ENCODE results near the gene SLX9. TPM values are rescaled to one million over a fixed set of nuclear protein-coding genes. Genes with fewer than 3 reads are reported as not detected.
"Not testable (repeated sequence)": the region's sequence is repeated elsewhere in the genome, so short reads cannot be mapped to it uniquely, and the experiment has no call there.

Gene SLX9
- total and polyA plus RNA-seq, 2 experiments from 2014 or later = 25.6 to 35.8 TPM

DNA sequence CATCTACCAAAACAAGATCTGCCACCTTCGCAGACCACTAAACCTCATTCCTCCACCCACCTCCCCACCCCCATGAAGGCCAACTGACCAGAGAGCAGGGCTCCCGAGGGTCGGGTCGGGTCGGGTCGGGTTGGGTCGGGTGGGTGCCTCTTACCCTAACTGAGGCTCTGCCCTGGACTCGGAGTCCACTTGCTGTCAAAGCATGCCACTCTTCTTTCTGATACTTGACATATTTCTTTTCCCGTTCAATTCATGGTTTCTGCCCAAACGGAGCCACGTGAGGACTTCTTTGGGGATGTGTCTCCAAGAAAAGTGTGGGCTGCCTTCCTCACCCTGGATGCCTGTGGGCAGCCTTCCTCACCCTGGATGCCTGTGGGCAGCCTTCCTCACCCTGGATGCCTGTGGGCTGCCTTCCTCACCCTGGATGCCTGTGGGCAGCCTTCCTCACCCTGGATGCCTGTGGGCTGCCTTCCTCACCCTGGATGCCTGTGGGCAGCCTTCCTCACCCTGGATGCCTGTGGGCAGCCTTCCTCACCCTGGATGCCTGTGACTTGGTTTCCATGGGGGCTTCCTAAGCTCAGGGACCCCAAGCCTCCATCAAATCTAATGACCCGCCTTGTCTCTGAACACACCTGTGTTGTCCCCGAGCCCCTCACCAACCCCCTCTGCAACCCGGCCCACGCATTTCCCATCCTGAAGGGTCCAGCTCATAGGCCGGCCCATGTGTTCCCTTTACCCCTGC, 11.2 kb upstream of the SLX9 start:
- H3K4me2 ChIP-seq (ENCODE audit: unreplicated experiment) = peak overlapping the region; percentile 78
- not testable (repeated sequence) for H3K9me2 ChIP-seq (ENCODE audit: insufficient read depth); H4K20me1 ChIP-seq (ENCODE audit: insufficient read depth); H3K79me2 ChIP-seq (ENCODE audit: insufficient read depth); H3K9me3 ChIP-seq (ENCODE audit: low read depth); H2AFZ ChIP-seq; H3K27me3 ChIP-seq (replicated peaks; ENCODE audit: insufficient read depth); H3K36me3 ChIP-seq (ENCODE audit: low read depth)
- TF ChIP-seq EZH2phosphoT487 (IDR thresholded peaks at IDR 0.05; ENCODE audit: insufficient read depth, low read depth) = peak; percentile 83; the same call in 1 of the 2 replicates
- DNase-seq = peak; percentile 86
- H3K4me1 ChIP-seq (ENCODE audit: insufficient read depth) = peaks cover 61% of the 10 kb centered on the region
- H3K4me3 ChIP-seq = peak overlapping the region; percentile 57
- H3F3A ChIP-seq (ENCODE audit: insufficient read depth) = peaks cover 35% of the 10 kb centered on the region
- 42 to 49% methylated on average over 11 to 16 of the region's 16 CpGs for WGBS, 2 experiments (ENCODE audit: low coverage in 1 of 2, low lambda C conversion rate in 2 of 2, missing lambda C conversion rate in 2 of 2)
- peak overlapping the region; percentile 79 for H3K9ac ChIP-seq
- in situ Hi-C loops (cut with MboI) = loop anchor here (25.0 kb wide), 1 partner anchor 416 kb away; no protein-coding TSS in a partner anchor
- H3K27ac ChIP-seq = peak overlapping the region; percentile 95

DNA sequence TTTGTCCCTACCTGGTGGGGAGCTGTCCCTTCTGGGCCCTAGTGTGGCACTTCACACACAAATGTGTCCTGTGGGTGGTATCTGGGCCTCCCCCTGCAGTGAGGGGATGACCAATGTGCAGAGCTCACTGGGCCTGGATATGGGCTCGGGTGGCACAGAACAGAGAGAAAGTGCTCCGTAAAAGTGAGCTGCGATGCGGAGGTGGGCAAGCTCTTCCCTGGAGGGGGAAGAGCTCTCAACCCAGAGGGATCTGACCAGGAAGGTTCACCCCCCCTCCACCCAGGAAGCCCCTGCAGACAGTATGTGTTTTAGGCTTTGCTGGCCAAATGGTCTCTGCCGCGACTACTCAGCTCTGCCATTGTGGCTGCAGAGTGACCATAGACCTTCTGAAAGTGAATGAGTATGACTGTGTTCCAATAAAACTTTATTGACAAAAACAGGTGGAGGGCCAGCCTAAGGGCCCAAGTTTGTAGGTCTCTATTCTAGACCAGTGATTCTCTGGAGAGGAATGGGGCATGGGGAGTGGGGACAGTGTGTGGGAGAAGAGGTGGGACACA, 10.5 kb upstream of the SLX9 start:
- H4K20me1 ChIP-seq (ENCODE audit: insufficient read depth) = no peaks in the 10 kb centered on the region
- H3K36me3 ChIP-seq (ENCODE audit: low read depth) = no peaks in the 10 kb centered on the region
- H3K4me3 ChIP-seq = no peak overlapping the region
- in situ Hi-C loops (cut with MboI) = loop anchor here (25.0 kb wide), 1 partner anchor 417 kb away; no protein-coding TSS in a partner anchor
- H3K79me2 ChIP-seq (ENCODE audit: insufficient read depth) = no peaks in the 10 kb centered on the region
- DNase-seq = peak; percentile 32
- H2AFZ ChIP-seq = no peak overlapping the region
- peak overlapping the region; percentile 95 for H3K27ac ChIP-seq
- peaks cover 61% of the 10 kb centered on the region for H3K4me1 ChIP-seq (ENCODE audit: insufficient read depth)
- peak overlapping the region; percentile 44 for H3K4me2 ChIP-seq (ENCODE audit: unreplicated experiment)
- TF ChIP-seq EZH2phosphoT487 (IDR thresholded peaks at IDR 0.05; ENCODE audit: insufficient read depth, low read depth) (no peak), EZH2 (IDR thresholded peaks at IDR 0.05; ENCODE audit: insufficient read depth, poor library complexity, severe bottlenecking) (no peak)
- no peaks in the 10 kb centered on the region for H3K9me2 ChIP-seq (ENCODE audit: insufficient read depth)
- H3F3A ChIP-seq (ENCODE audit: insufficient read depth) = peaks cover 32% of the 10 kb centered on the region
- no peaks in the 10 kb centered on the region for H3K9me3 ChIP-seq (ENCODE audit: low read depth)
- no peak overlapping the region for H3K9ac ChIP-seq
- WGBS, 2 experiments (ENCODE audit: low coverage in 1 of 2, low lambda C conversion rate in 2 of 2, missing lambda C conversion rate in 2 of 2) = 82 to 90% methylated on average over 6 of the region's 6 CpGs
- H3K27me3 ChIP-seq (replicated peaks; ENCODE audit: insufficient read depth) = no peaks in the 10 kb centered on the region

DNA sequence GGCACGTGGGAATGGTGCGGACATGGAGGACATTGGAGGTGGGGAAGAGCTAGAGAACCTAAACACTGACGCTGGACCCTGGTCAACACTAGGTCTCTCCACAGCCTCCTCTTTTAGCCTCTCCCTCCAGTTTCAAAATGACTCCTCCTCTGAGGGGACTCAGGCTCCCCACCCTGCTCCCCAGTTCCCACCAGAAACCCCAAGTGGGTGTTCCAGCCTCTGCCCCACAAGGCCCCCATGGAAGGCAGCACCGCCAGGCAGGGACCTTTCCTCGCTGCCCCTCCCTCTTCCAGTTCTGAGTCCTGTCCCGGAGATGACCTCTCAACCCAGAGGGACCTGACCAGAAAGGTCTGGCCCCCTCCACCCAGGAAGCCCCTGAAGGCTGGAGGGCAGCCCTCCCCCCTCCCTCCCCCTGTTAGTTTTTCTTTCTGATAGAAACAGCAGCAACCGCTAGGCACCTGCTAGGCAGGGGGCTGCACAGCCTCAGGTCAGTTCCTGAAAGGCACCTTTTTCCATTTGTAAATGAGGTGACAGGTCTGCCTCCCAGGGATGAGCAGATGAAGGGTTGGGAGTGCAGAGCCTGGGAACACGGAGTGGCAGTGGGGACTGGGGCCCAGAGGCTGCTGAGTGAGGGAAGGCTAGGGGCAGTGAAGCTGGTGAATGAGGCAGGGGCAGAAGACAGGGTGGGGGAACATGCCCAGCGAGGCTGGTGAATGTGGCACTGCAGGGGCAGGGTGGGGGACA, 9.9 kb upstream of the SLX9 start:
- H3K9ac ChIP-seq = no peak overlapping the region
- H3K4me1 ChIP-seq (ENCODE audit: insufficient read depth) = peaks cover 55% of the 10 kb centered on the region
- H3K27me3 ChIP-seq (replicated peaks; ENCODE audit: insufficient read depth) = no peaks in the 10 kb centered on the region
- in situ Hi-C loops (cut with MboI) = loop anchor here (10.0 to 25.0 kb wide), 2 partner anchors 125 to 418 kb away; partner anchors contain the start of gene UBE2G2
- no peaks in the 10 kb centered on the region for H3K79me2 ChIP-seq (ENCODE audit: insufficient read depth)
- H4K20me1 ChIP-seq (ENCODE audit: insufficient read depth) = no peaks in the 10 kb centered on the region
- TF ChIP-seq EZH2 (IDR thresholded peaks at IDR 0.05; ENCODE audit: insufficient read depth, poor library complexity, severe bottlenecking) (no peak), EZH2phosphoT487 (IDR thresholded peaks at IDR 0.05; ENCODE audit: insufficient read depth, low read depth) (no peak)
- no peak overlapping the region for H3K4me2 ChIP-seq (ENCODE audit: unreplicated experiment)
- no peaks in the 10 kb centered on the region for H3K9me3 ChIP-seq (ENCODE audit: low read depth)
- H3K36me3 ChIP-seq (ENCODE audit: low read depth) = no peaks in the 10 kb centered on the region
- no peak for DNase-seq
- H3K4me3 ChIP-seq = no peak overlapping the region
- H3K27ac ChIP-seq = no peak overlapping the region
- H3K9me2 ChIP-seq (ENCODE audit: insufficient read depth) = no peaks in the 10 kb centered on the region
- peaks cover 26% of the 10 kb centered on the region for H3F3A ChIP-seq (ENCODE audit: insufficient read depth)
- no peak overlapping the region for H2AFZ ChIP-seq
- WGBS, 2 experiments (ENCODE audit: low coverage in 1 of 2, low lambda C conversion rate in 2 of 2, missing lambda C conversion rate in 2 of 2) = 72 to 74% methylated on average over 8 to 9 of the region's 9 CpGs

DNA sequence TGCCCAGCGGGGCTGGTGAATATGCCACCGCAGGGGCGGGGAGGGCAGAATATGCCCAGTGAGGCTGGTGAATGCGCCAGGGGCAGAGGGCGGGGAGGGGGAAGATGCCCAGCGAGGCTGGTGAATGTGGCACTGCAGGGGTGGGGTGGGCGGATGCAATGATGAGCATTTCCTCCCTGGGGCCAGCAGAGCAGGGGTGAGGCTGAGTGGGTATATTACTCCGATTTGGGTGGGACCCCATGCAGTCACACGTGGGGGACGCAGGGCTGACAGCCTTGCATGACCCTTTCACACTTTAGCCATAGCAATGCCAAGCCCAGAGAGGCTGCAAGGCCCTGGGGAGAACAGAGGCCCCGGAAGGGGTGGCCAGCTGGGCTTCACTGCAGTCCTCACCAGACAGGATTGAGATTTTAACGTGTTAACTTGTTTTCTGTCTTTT, 9.3 kb upstream of the SLX9 start:
- peaks cover 22% of the 10 kb centered on the region for H3F3A ChIP-seq (ENCODE audit: insufficient read depth)
- no peaks in the 10 kb centered on the region for H3K9me3 ChIP-seq (ENCODE audit: low read depth)
- H3K4me1 ChIP-seq (ENCODE audit: insufficient read depth) = peaks cover 49% of the 10 kb centered on the region
- no peaks in the 10 kb centered on the region for H4K20me1 ChIP-seq (ENCODE audit: insufficient read depth)
- TF ChIP-seq EZH2 (IDR thresholded peaks at IDR 0.05; ENCODE audit: insufficient read depth, poor library complexity, severe bottlenecking) = no peak
- TF ChIP-seq EZH2phosphoT487 (IDR thresholded peaks at IDR 0.05; ENCODE audit: insufficient read depth, low read depth) = no peak
- peak; percentile 65 for DNase-seq
- peak overlapping the region; percentile 60 for H3K4me2 ChIP-seq (ENCODE audit: unreplicated experiment)
- no peaks in the 10 kb centered on the region for H3K27me3 ChIP-seq (replicated peaks; ENCODE audit: insufficient read depth)
- H3K4me3 ChIP-seq = peak overlapping the region; percentile 67; the same call in 1 of the 2 replicates
- H3K36me3 ChIP-seq (ENCODE audit: low read depth) = no peaks in the 10 kb centered on the region
- H3K9ac ChIP-seq = no peak overlapping the region
- in situ Hi-C loops (cut with MboI) = loop anchor here (10.0 to 25.0 kb wide), 2 partner anchors 126 to 418 kb away; partner anchors contain the start of gene UBE2G2
- 0 out of 2 replicates have a peak overlapping the region, but pooled peaks have one; percentile 1 for H3K27ac ChIP-seq
- WGBS, 2 experiments (ENCODE audit: low coverage in 1 of 2, low lambda C conversion rate in 2 of 2, missing lambda C conversion rate in 2 of 2) = 6 to 35% methylated on average over 5 to 12 of the region's 12 CpGs
- H3K9me2 ChIP-seq (ENCODE audit: insufficient read depth) = no peaks in the 10 kb centered on the region
- H2AFZ ChIP-seq = no peak overlapping the region
- no peaks in the 10 kb centered on the region for H3K79me2 ChIP-seq (ENCODE audit: insufficient read depth)

Measured in GM23248 (cell line).